IPS-18a (cell line): Measurements from ENCODE around the gene NUDT14.

Experiments
- H3K27ac ChIP-seq: one replicate; pipeline ENCODE4 v1.5.1; 2013; ENCODE audit warnings: low read length
- H3K27me3 ChIP-seq: one replicate; pipeline ENCODE4 v1.6.1; 2013; ENCODE audit warnings: mild to moderate bottlenecking, low read length; ENCODE audit not compliant: control insufficient read depth, insufficient read depth
- H3K36me3 ChIP-seq: one replicate; pipeline ENCODE4 v1.6.1; 2013; ENCODE audit warnings: low read depth, low read length; ENCODE audit not compliant: control insufficient read depth
- H3K4me1 ChIP-seq: one replicate; pipeline ENCODE4 v1.6.1; 2013; ENCODE audit warnings: low read depth, low read length; ENCODE audit not compliant: control insufficient read depth
- H3K4me3 ChIP-seq: one replicate; pipeline ENCODE4 v1.5.1; 2013; ENCODE audit warnings: low read length
- H3K9ac ChIP-seq: one replicate; pipeline ENCODE4 v1.6.1; 2013; ENCODE audit warnings: mild to moderate bottlenecking, low read length, moderate library complexity
- H3K9me3 ChIP-seq: one replicate; pipeline ENCODE4 v1.6.1; 2013; ENCODE audit warnings: low read depth, low read length; ENCODE audit not compliant: control insufficient read depth

Gene NUDT14

DNA sequence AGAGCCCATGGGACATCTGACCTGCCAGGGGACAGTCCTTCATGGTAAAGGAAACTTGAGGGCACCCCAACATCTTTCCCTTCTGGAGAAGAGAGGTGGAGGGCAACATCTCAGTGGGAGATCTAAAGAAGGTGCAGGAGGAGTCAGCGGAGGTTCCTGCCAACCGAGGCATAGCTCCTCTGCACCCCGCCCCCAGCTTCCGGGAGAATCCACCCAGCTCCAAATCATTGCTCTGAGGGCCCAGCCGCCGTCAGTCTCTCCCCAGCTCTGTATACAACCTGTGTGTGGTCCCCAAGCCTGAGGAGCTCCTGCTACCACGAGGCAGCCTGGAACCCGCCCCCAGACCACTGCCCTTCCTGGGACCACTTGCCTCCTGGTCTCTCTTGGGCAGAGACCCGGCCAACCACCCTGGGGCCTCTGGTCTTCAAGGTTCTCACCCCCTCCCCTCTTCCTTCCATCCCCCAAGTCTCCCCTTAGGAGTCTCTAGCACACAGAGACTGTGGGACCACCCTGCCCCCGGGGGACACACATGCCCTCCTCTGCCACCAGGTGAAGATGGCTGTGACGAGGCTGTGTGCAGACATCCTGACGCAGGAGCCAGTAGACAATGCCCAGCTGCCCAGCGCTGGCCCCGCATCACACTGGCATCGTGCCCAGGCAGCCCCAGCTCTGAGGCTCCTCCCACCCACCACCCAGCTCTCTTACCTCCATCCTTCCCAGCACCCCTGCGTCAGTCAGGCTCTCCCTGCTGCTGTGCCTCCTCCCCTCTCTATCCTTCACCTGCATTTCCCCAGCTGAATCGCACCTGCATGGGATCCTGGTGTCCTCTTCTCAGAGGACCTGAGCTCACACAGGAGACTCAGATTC is 13.0 kb upstream of the NUDT14 start:
- Histone ChIP-seq H3K27me3 (peaks cover 40% of the 10 kb centered on the region), H3K4me1 (peaks cover 10% of the 10 kb centered on the region), H3K27ac (no peak overlapping the region), H3K9ac (no peak overlapping the region), H3K4me3 (no peak overlapping the region), H3K9me3 (no peaks in the 10 kb centered on the region), H3K36me3 (no peaks in the 10 kb centered on the region)

DNA sequence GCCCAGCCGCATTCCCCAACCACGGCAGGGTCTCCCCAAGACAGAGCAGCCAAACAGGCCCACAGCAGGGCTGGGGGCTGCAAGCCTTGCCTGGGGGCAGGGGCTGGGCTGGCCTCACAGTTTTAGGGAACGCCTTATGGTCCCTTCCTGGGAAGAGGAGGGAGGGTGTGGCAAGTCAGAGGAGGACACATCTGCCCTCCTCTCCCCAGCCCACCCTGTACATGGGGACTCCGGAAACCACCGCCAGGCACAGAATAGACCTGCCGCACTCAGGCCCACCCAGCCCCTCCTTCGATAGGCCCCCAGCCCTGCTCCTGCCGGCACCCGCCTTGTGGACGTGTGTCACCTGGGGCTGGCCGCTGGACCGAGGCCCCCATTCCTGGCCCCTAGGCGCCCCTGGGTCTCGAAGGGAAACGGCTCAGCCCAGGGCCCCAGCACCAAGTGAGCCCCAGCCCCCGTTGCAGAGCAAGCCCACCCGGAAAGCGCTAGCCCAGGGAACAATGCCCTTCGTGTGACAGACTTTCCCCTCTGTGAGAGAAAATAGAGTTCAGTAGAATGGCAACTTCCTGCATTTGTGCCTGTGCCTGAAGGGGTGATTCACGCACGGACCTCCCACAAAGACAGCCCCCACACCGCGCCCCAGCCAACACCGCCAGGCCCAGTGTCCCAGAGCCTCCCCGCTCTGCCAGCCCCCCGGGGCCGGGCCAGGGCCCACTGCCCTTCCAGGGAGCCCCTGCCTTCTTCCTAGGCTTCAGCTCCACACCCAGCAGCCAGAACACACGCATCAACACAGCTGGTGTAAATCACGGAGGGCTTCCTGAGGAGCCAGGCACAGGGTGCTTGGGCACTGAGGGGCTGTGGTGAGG is 12.0 kb upstream of the NUDT14 start:
- Histone ChIP-seq H3K4me3 (no peak overlapping the region), H3K4me1 (peaks cover 10% of the 10 kb centered on the region), H3K9ac (no peak overlapping the region), H3K27ac (no peak overlapping the region), H3K27me3 (peaks cover 37% of the 10 kb centered on the region), H3K36me3 (no peaks in the 10 kb centered on the region), H3K9me3 (no peaks in the 10 kb centered on the region)

DNA sequence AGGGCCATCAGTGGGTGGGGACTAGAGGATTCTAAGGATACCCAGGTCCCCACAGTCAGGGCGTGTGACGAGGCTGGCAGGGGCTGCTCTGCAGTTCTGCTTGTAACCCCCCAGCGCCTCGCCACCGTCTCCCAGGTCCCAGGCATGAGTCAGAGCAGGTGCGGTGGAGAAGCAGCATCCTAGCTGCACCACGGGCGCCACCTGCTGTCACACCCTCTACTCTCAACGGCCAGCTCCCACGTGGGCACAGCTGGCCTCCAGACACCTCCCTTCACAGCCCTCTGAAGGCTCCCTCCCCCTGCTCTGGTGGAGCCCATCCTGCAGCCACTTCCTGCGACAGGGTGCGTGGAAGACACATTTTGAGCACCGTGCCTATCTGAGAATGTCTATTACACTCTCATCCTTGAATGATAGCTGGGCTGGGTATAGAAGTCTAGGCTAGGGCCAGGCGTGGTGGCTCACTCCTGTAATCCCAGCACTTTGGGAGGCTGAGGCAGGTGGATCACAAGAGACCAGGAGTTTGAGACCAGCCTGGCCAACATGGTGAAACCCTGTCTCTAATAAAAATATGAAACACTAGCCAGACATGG is 6.9 kb upstream of the NUDT14 start:
- H3K9ac ChIP-seq: no peak overlapping the region
- no peaks in the 10 kb centered on the region for H3K9me3 ChIP-seq
- no peak overlapping the region for H3K27ac ChIP-seq
- no peaks in the 10 kb centered on the region for H3K36me3 ChIP-seq
- peaks cover 8% of the 10 kb centered on the region for H3K27me3 ChIP-seq
- H3K4me1 ChIP-seq: no peaks in the 10 kb centered on the region
- no peak overlapping the region for H3K4me3 ChIP-seq

GRCh38 chr14:105187116-105187515 is 6.0 kb upstream of the NUDT14 start:
- no peak overlapping the region for H3K4me3 ChIP-seq
- no peaks in the 10 kb centered on the region for H3K36me3 ChIP-seq
- H3K9ac ChIP-seq: no peak overlapping the region
- peaks cover 16% of the 10 kb centered on the region for H3K27me3 ChIP-seq
- no peak overlapping the region for H3K27ac ChIP-seq
- H3K9me3 ChIP-seq: no peaks in the 10 kb centered on the region
- H3K4me1 ChIP-seq: no peaks in the 10 kb centered on the region

GRCh38 chr14:105185973-105186372 is 4.9 kb upstream of the NUDT14 start:
- Histone ChIP-seq H3K4me3 (no peak overlapping the region), H3K36me3 (no peaks in the 10 kb centered on the region)

GRCh38 chr14:105185001-105185400 is 3.9 kb upstream of the NUDT14 start:
- no peaks in the 10 kb centered on the region for H3K9me3 ChIP-seq
- H3K36me3 ChIP-seq: no peaks in the 10 kb centered on the region
- no peaks in the 10 kb centered on the region for H3K4me1 ChIP-seq
- H3K4me3 ChIP-seq: no peak overlapping the region
- no peak overlapping the region for H3K9ac ChIP-seq
- H3K27ac ChIP-seq: no peak overlapping the region
- H3K27me3 ChIP-seq: peaks cover 29% of the 10 kb centered on the region

More at GRCh38 chr14:105185973-105186372, 4.9 kb upstream of the NUDT14 start:
- Histone ChIP-seq H3K4me1 (no peaks in the 10 kb centered on the region), H3K9me3 (no peaks in the 10 kb centered on the region), H3K9ac (no peak overlapping the region), H3K27me3 (peaks cover 23% of the 10 kb centered on the region), H3K27ac (no peak overlapping the region)

DNA sequence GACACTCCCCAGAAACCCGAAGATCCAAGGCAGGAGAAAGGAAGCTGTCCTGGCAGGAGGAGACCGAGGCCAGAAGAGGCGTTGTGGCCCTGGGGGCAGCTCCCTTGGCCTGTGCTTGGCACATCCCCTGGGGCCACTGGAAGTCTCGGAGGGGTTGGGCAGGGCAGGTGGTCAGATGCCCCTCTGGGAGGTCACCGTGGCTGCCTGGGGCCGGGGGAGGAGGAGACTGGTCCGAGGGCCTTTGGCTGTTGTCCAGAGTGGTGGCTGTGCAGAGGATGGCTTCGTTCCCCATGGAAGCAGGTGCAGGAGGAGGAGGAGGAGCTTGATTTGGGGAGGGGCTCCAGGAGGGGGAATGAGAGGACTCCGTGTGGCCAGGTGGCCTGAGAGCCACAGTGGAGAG is 3.3 kb upstream of the NUDT14 start:
- H3K27me3 ChIP-seq: peaks cover 29% of the 10 kb centered on the region
- no peak overlapping the region for H3K9ac ChIP-seq
- no peaks in the 10 kb centered on the region for H3K4me1 ChIP-seq
- no peaks in the 10 kb centered on the region for H3K9me3 ChIP-seq
- H3K27ac ChIP-seq: no peak overlapping the region
- no peak overlapping the region for H3K4me3 ChIP-seq
- no peaks in the 10 kb centered on the region for H3K36me3 ChIP-seq

- Histone ChIP-seq H3K9me3 (no peaks in the 10 kb centered on the region), H3K4me3 (no peak overlapping the region), H3K27ac (no peak overlapping the region), H3K4me1 (no peaks in the 10 kb centered on the region), H3K27me3 (peaks cover 29% of the 10 kb centered on the region), H3K9ac (no peak overlapping the region), H3K36me3 (no peaks in the 10 kb centered on the region)
These were observed 1.3 kb upstream of the NUDT14 start for GRCh38 chr14:105182296-105183020.

GRCh38 chr14:105181549-105182295 is 610 bp upstream of the NUDT14 start:
- H3K9me3 ChIP-seq: no peaks in the 10 kb centered on the region
- peaks cover 29% of the 10 kb centered on the region for H3K27me3 ChIP-seq
- H3K9ac ChIP-seq: no peak overlapping the region
- H3K4me1 ChIP-seq: no peaks in the 10 kb centered on the region
- H3K4me3 ChIP-seq: peak overlapping the region; percentile 50
- H3K36me3 ChIP-seq: no peaks in the 10 kb centered on the region
- no peak overlapping the region for H3K27ac ChIP-seq

- H3K27ac ChIP-seq: no peak overlapping the region
- peaks cover 29% of the 10 kb centered on the region for H3K27me3 ChIP-seq
- no peaks in the 10 kb centered on the region for H3K4me1 ChIP-seq
- no peak overlapping the region for H3K9ac ChIP-seq
- H3K36me3 ChIP-seq: no peaks in the 10 kb centered on the region
- no peak overlapping the region for H3K4me3 ChIP-seq
- no peaks in the 10 kb centered on the region for H3K9me3 ChIP-seq
These were observed 1.9 kb downstream of the NUDT14 start for GRCh38 chr14:105179191-105179590.
